Frontal cortex (tissue), 4 donors: ENCODE results near the gene COL3A1. TPM values are rescaled to one million over a fixed set of nuclear protein-coding genes. Genes with fewer than 3 reads are reported as not detected.

ENCODE experiments used
- DNase-seq, 2 donors: peaks; one replicate each; pipeline ENCODE4 v3.0.0; 2012; ENCODE audit warnings: low spot score in 2 of 2
- FAIRE-seq: peaks from 2 replicates; lab custom pipeline; 2012; peaks lifted over from hg19 to GRCh38; lab: Jason Lieb, UNC
- total RNA-seq: library from RNA; depleted of rRNA; stranded (reverse); fragments of >200 nt; gene quantifications from one replicate; pipeline ENCODE4 v1.2.3, GENCODE V29; 2014
- donor health status: control.
- donor health status: control.
- donor health status: control.

COL3A1 gene
- total RNA-seq, 1 donor from 2014 or later: 88.0 TPM

- DNase-seq (no peak), FAIRE-seq (no peak)
Measured at GRCh38 chr2:188973641-188974040, 532 bp upstream of the COL3A1 start.

DNA sequence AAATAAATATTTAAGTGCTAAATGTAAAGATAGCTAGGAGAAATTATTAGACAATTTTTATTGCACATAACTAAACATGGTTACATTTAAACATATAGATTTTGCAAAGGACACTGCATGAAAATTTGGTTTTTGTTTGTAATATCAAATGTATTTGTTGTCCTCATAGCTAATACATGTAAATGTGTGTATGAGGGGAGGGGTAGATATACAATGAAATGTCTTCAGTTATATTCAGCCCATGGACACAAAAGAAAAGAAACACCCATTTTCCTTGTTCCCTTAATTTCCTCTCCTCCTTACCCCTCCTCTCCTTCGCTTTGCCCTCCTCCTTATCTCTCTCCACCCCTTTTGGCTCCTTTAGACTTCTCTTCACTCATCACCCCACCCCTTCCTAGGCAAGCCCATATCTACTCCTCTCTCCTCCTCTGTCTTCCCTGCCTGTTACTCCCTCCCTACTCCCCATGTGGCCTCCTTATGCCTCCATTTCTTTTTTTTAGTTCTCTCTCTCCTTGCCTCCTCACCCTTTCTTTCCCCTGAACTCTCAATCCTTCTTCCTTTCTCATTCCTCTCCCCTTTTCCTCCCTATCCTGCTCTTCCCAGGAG lies 1.4 kb downstream of the COL3A1 start:
- no peak for FAIRE-seq
- no peak for DNase-seq

GRCh38 chr2:188976545-188977268 lies 2.5 kb downstream of the COL3A1 start:
- DNase-seq: no peak
- FAIRE-seq: no peak

DNA sequence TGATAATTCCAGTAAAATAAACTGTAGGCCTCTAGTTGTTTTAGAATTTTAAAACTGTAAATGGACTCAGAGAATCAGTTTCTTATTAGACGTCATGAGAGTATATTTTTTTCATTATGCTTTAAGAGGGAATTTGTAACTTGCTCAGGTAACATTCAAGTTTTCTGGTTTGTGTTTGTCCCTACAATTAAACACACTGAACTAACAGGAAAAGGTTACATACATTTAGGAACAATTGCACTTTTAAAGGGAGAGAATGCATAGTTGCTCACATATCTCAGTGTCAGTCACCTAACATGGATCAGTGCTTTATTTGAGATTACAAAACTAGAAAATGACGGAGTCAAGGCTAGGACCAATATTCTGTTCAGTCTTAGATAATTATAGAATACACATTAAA lies 3.1 kb downstream of the COL3A1 start:
- no peak for FAIRE-seq
- DNase-seq: no peak

GRCh38 chr2:188978291-188979081 lies 4.3 kb downstream of the COL3A1 start:
- FAIRE-seq (no peak), DNase-seq (no peak)

- no peak for FAIRE-seq
- DNase-seq: no peak
Measured at GRCh38 chr2:188979187-188980114, 5.3 kb downstream of the COL3A1 start.

DNA sequence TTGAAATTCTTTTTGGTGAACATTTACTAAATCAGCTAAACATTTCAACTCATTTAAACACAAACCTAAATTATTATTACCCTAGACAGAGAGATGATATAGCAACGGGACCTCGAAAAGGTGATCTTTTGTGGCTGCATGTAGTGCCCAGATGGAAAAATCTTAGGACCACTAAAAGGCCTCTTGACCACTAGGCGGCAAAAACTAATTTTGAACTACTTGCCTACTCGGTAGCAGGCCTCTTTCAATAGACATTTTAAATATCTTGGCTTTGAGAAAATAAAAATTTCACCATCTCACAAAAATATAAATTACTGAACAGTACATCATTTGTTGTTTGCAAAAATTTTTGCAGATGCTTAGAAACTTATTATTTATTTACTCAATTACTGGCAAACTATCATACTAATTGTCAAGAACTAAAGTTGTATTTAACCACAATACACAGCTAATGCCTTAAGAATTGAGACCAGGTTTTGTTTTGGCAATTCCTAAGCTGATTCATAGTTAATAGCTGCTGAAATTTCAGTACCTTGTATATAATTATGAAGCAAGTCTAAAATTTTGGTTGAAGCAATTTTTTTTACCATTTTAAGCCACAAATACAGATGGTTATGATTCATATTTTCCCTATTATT lies 9.4 kb downstream of the COL3A1 start:
- DNase-seq (no peak), FAIRE-seq (no peak)

DNA sequence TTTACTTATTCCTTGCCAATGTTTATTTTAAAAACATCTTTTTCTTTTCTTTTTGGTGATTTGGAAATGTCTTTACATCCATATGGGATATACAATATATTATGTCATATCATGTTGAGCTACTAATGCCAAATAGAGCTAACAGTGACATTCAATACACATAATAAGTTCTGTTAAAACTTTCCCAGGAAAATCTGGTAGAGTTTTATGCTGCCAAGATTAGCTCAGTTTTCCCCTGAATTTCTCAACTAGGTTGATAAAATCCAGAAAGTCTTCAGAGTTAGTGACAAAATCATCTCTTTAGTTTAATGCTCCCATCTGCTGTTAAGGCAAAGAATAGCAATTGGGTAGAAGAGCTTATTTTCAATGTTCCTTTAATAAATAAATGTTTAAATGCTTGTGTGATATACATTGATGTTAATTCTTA lies 9.9 kb downstream of the COL3A1 start:
- DNase-seq (no peak), FAIRE-seq (no peak)

DNA sequence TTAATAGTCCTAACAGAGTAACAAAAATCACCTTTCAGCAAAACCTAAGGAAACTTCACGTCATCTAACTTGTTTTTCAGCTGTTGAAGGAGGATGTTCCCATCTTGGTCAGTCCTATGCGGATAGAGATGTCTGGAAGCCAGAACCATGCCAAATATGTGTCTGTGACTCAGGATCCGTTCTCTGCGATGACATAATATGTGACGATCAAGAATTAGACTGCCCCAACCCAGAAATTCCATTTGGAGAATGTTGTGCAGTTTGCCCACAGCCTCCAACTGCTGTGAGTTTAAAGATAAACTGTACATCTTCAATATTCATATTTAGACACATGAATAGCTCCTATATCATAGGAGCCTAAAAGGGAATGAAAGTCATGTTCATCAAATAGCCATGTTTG lies 10.5 kb downstream of the COL3A1 start:
- DNase-seq (no peak), FAIRE-seq (no peak)

DNA sequence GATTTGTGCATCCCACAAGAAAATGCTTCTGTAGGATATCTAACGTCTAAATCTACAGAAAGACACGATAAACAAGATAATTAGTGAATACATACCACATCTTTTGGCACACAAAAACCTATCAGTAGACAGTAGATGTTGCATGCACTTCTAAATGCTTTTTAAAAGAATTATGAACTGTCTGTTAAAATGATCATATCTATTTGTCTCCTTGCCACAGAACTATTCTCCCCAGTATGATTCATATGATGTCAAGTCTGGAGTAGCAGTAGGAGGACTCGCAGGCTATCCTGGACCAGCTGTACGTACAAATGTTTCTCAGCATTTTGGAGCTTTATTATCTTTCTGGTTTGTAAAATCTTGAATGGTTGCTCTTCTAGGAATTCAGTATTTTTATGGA lies 12.7 kb downstream of the COL3A1 start:
- FAIRE-seq (no peak), DNase-seq (no peak)

- DNase-seq: no peak
- no peak for FAIRE-seq
Measured at GRCh38 chr2:188993247-188993646, 19.1 kb downstream of the COL3A1 start.

DNA sequence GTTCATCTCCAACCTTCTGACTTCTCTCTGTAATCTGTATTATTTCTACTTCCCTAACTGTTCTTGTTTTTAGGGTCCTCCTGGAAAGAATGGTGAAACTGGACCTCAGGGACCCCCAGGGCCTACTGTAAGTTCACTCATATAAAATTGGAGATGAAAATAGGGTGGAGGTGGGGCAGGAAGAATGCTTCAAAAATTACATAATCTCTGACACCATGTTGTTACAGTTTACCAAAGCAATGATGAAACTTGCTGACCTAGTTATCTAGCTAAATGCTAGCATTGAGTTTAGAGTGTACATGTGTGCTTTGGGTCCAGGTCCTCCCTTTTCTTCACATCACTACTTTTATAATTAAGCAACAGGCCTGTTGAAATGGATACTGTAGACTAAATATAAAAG lies 23.1 kb downstream of the COL3A1 start:
- DNase-seq: no peak
- no peak for FAIRE-seq

GRCh38 chr2:189000221-189000620 lies 26.0 kb downstream of the COL3A1 start:
- DNase-seq: no peak
- FAIRE-seq: no peak

DNA sequence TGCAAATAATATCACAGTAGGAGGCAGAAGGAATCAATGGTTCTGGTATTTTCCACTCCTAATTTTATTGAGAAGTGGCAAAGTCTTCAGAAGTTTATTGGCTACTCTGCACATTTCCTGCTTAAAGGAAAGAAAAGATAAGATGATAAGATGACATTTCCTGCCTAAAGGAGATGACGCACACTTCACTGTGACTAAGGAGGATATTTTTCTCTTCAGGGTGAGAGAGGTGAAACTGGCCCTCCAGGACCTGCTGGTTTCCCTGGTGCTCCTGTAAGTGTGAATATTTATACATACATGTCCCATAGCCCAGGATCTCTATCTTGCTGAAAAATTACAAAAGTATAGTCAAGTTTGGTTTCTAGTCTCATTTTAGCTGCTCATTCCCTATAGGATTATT lies 27.9 kb downstream of the COL3A1 start:
- FAIRE-seq: no peak
- no peak for DNase-seq

- FAIRE-seq: no peak
Measured at GRCh38 chr2:189008555-189009262, 34.5 kb downstream of the COL3A1 start.

DNA sequence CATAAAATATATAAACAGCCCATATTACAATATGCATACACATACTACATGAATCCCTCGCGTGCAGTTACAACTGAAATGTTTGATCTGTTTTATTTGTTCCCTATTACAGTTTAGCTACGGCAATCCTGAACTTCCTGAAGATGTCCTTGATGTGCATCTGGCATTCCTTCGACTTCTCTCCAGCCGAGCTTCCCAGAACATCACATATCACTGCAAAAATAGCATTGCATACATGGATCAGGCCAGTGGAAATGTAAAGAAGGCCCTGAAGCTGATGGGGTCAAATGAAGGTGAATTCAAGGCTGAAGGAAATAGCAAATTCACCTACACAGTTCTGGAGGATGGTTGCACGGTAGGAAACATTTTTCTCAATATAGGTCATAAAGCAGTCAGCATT lies 36.4 kb downstream of the COL3A1 start:
- DNase-seq (no peak), FAIRE-seq (no peak)

More at GRCh38 chr2:189008555-189009262, 34.5 kb downstream of the COL3A1 start:
- no peak for DNase-seq

- FAIRE-seq (no peak), DNase-seq (no peak)
Measured at GRCh38 chr2:189012351-189012750, 38.2 kb downstream of the COL3A1 start.

DNA sequence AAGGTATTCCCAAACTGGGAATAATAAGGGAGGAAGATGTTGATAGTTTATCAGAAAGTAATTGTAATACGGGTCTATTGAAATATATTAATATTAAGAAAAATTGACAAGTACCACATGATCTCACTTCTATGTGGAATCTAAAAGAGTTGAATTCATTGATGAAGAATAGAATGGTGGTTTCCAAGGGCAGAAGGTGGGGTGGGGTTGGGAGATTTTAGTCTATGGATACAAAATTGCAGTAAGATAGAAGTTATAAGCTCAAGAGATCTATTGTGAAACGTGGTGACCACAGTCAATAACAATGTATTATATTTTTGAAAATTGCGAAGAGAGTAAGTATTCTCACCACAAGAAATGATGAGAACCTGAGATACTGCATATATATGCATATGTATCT lies 38.9 kb downstream of the COL3A1 start:
- FAIRE-seq: no peak
- DNase-seq: no peak
